Kidney epithelial cell (primary cell): Measurements from ENCODE around the gene RBFOX2. TPM values are rescaled to one million over a fixed set of nuclear protein-coding genes. Genes with fewer than 3 reads are reported as not detected.

Source experiments
- DNase-seq: peaks from one replicate; pipeline ENCODE4 v3.0.0-alpha.2; 2010; ENCODE audit warnings: low read depth
- H3K27me3 ChIP-seq: 2 replicates; pipeline ENCODE4 v1.6.0; 2011; ENCODE audit warnings: low read length; ENCODE audit not compliant: control insufficient read depth, insufficient read depth
- H3K36me3 ChIP-seq: 2 replicates; pipeline ENCODE4 v1.5.1; 2011; ENCODE audit warnings: low read length; ENCODE audit not compliant: control insufficient read depth, insufficient read depth
- H3K4me3 ChIP-seq: 2 replicates; pipeline ENCODE4 v1.5.1; 2011; ENCODE audit warnings: low read depth, mild to moderate bottlenecking, control low read depth, low read length
- total RNA-seq: library from RNA; depleted of rRNA; stranded (reverse); fragments of >200 nt; gene quantifications from 2 replicates; pipeline ENCODE4 v1.2.3, GENCODE V29; 2015
- TF ChIP-seq, protein P1 (sequence below): IDR thresholded peaks from 2 replicates; pipeline ENCODE4 v1.5.1; 2011; ENCODE audit warnings: mild to moderate bottlenecking, moderate library complexity, low read length, control low read depth, inconsistent platforms; ENCODE audit not compliant: insufficient read depth, poor library complexity, severe bottlenecking

RBFOX2 gene
- total RNA-seq, 1 donor from 2014 or later, result 75.1 TPM

- no peak overlapping the region for H3K4me3 ChIP-seq
- TF ChIP-seq, protein P1, sequence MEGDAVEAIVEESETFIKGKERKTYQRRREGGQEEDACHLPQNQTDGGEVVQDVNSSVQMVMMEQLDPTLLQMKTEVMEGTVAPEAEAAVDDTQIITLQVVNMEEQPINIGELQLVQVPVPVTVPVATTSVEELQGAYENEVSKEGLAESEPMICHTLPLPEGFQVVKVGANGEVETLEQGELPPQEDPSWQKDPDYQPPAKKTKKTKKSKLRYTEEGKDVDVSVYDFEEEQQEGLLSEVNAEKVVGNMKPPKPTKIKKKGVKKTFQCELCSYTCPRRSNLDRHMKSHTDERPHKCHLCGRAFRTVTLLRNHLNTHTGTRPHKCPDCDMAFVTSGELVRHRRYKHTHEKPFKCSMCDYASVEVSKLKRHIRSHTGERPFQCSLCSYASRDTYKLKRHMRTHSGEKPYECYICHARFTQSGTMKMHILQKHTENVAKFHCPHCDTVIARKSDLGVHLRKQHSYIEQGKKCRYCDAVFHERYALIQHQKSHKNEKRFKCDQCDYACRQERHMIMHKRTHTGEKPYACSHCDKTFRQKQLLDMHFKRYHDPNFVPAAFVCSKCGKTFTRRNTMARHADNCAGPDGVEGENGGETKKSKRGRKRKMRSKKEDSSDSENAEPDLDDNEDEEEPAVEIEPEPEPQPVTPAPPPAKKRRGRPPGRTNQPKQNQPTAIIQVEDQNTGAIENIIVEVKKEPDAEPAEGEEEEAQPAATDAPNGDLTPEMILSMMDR, result no peak
- DNase-seq, result no peak
- no peaks in the 10 kb centered on the region for H3K36me3 ChIP-seq
- no peaks in the 10 kb centered on the region for H3K27me3 ChIP-seq
Observed at GRCh38 chr22:35734517-35734827, 294.2 kb downstream of the RBFOX2 start.

GRCh38 chr22:35733791-35734516 is 294.7 kb downstream of the RBFOX2 start:
- no peaks in the 10 kb centered on the region for H3K27me3 ChIP-seq
- no peak overlapping the region for H3K4me3 ChIP-seq
- TF ChIP-seq, protein P1, result no peak
- DNase-seq, result no peak
- no peaks in the 10 kb centered on the region for H3K36me3 ChIP-seq

DNA sequence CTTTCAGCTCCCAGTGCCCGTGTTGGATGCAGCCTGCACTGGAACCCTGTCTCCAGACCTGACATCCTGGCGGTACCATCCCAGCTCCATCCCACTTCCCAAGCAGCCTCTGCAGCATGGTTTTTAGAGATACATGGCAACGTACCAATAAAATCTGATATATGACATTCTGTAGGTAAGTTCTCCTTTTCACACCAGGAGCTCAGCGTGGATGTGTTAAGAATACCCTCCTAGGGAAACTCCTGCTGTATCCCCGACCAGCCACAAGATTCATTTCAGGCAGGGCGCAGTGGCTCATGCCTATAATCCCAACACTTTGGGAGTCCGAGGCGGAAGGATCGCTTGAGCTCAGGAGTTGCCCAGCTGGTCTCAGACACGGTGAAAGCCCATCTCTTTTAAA is 295.6 kb downstream of the RBFOX2 start:
- no peaks in the 10 kb centered on the region for H3K36me3 ChIP-seq
- H3K27me3 ChIP-seq, result no peaks in the 10 kb centered on the region
- TF ChIP-seq, protein P1, result no peak
- H3K4me3 ChIP-seq, result no peak overlapping the region
- DNase-seq, result no peak

- no peak for DNase-seq
- no peaks in the 10 kb centered on the region for H3K27me3 ChIP-seq
- no peak overlapping the region for H3K4me3 ChIP-seq
- TF ChIP-seq, protein P1, result no peak
- H3K36me3 ChIP-seq, result no peaks in the 10 kb centered on the region
Observed at GRCh38 chr22:35732116-35732515, 296.5 kb downstream of the RBFOX2 start.

- DNase-seq, result no peak
- Histone ChIP-seq H3K36me3 (no peaks in the 10 kb centered on the region), H3K4me3 (no peak overlapping the region), H3K27me3 (no peaks in the 10 kb centered on the region)
- TF ChIP-seq, protein P1, result no peak
Observed at GRCh38 chr22:35731321-35731720, 297.3 kb downstream of the RBFOX2 start.

DNA sequence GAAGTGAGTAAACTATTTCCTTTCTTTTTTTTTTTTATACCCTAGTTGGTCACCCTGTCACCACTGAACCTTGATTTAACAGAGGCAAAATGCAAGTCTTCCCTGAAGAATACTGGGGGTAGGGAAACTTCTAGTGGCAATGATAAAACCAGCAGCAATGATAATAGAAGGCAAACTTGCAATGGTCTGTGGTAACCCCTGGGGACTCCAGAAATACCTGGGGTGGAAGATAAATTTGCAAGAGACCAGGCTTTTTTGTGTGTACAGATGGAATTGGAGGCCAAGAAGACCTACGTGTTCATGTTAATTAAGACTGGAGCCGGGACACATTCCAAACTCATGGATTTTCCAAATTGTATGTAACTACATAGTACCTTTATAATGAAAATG is 299.3 kb downstream of the RBFOX2 start:
- no peak for DNase-seq
- Histone ChIP-seq H3K36me3 (no peaks in the 10 kb centered on the region), H3K27me3 (no peaks in the 10 kb centered on the region), H3K4me3 (no peak overlapping the region)
- TF ChIP-seq, protein P1, result no peak
